ENCODE results near the gene PRDM2. TPM values are rescaled to one million over a fixed set of nuclear protein-coding genes. Genes with fewer than 3 reads are reported as not detected.

PRDM2 gene
- total RNA-seq, 1 donor from 2014 or later = 44.3 TPM

GRCh38 chr1:13699510-13699909 is 478 bp upstream of the PRDM2 start:
- Mint-ChIP-seq H3K9me3 (ENCODE audit: low read depth) (peaks cover 14% of the 10 kb centered on the region), H3K36me3 (ENCODE audit: insufficient read depth) (peaks cover 9% of the 10 kb centered on the region), H3K27ac (peak overlapping the region; percentile 22), H3K4me1 (ENCODE audit: low read depth) (peaks cover 9% of the 10 kb centered on the region), H3K4me3 (ENCODE audit: low read depth) (peak overlapping the region; percentile 80), H3K27me3 (peaks cover 9% of the 10 kb centered on the region)
- DNase-seq (ENCODE audit: low spot score, unreplicated experiment) = no peak
- no peak for TF ChIP-seq CTCF (IDR thresholded peaks at IDR 0.05; ENCODE audit: unreplicated experiment)

GRCh38 chr1:13700521-13701270 is 708 bp downstream of the PRDM2 start:
- Mint-ChIP-seq H3K27me3 (peaks cover 4% of the 10 kb centered on the region), H3K36me3 (ENCODE audit: insufficient read depth) (peaks cover 9% of the 10 kb centered on the region), H3K4me1 (ENCODE audit: low read depth) (peaks cover 9% of the 10 kb centered on the region), H3K4me3 (ENCODE audit: low read depth) (peak overlapping the region; percentile 83), H3K27ac (peak overlapping the region; percentile 93), H3K9me3 (ENCODE audit: low read depth) (peaks cover 14% of the 10 kb centered on the region)
- peak; percentile 24 for DNase-seq (ENCODE audit: low spot score, unreplicated experiment)
- TF ChIP-seq CTCF (IDR thresholded peaks at IDR 0.05; ENCODE audit: unreplicated experiment) = no peak

- peaks cover 9% of the 10 kb centered on the region for H3K36me3 Mint-ChIP-seq (ENCODE audit: insufficient read depth)
- peak overlapping the region; percentile 93 for H3K27ac Mint-ChIP-seq
- H3K9me3 Mint-ChIP-seq (ENCODE audit: low read depth) = peaks cover 14% of the 10 kb centered on the region
- peaks cover 9% of the 10 kb centered on the region for H3K4me1 Mint-ChIP-seq (ENCODE audit: low read depth)
- DNase-seq (ENCODE audit: low spot score, unreplicated experiment) = no peak
- H3K4me3 Mint-ChIP-seq (ENCODE audit: low read depth) = peak overlapping the region; percentile 83
- H3K27me3 Mint-ChIP-seq = peaks cover 4% of the 10 kb centered on the region
- TF ChIP-seq CTCF (IDR thresholded peaks at IDR 0.05; ENCODE audit: unreplicated experiment) = no peak
Observed at GRCh38 chr1:13701271-13701640, 1.3 kb downstream of the PRDM2 start.

- no peak overlapping the region for H3K27ac Mint-ChIP-seq
- no peak for TF ChIP-seq CTCF (IDR thresholded peaks at IDR 0.05; ENCODE audit: unreplicated experiment)
- peaks cover 9% of the 10 kb centered on the region for H3K4me1 Mint-ChIP-seq (ENCODE audit: low read depth)
- H3K9me3 Mint-ChIP-seq (ENCODE audit: low read depth) = peaks cover 12% of the 10 kb centered on the region
- H3K36me3 Mint-ChIP-seq (ENCODE audit: insufficient read depth) = peaks cover 9% of the 10 kb centered on the region
- H3K27me3 Mint-ChIP-seq = peaks cover 4% of the 10 kb centered on the region
- H3K4me3 Mint-ChIP-seq (ENCODE audit: low read depth) = no peak overlapping the region
- no peak for DNase-seq (ENCODE audit: low spot score, unreplicated experiment)
Observed at GRCh38 chr1:13702425-13703127, 2.6 kb downstream of the PRDM2 start.

GRCh38 chr1:13703128-13703513 is 3.1 kb downstream of the PRDM2 start:
- H3K27ac Mint-ChIP-seq = no peak overlapping the region
- H3K4me1 Mint-ChIP-seq (ENCODE audit: low read depth) = peaks cover 14% of the 10 kb centered on the region
- DNase-seq (ENCODE audit: low spot score, unreplicated experiment) = no peak
- no peak overlapping the region for H3K4me3 Mint-ChIP-seq (ENCODE audit: low read depth)
- no peak for TF ChIP-seq CTCF (IDR thresholded peaks at IDR 0.05; ENCODE audit: unreplicated experiment)
- peaks cover 7% of the 10 kb centered on the region for H3K9me3 Mint-ChIP-seq (ENCODE audit: low read depth)
- peaks cover 7% of the 10 kb centered on the region for H3K36me3 Mint-ChIP-seq (ENCODE audit: insufficient read depth)
- peaks cover 4% of the 10 kb centered on the region for H3K27me3 Mint-ChIP-seq
